Keratinocyte (primary cell): ENCODE measurements around the gene RARA. TPM values are rescaled to one million over a fixed set of nuclear protein-coding genes. Genes with fewer than 3 reads are reported as not detected.
A peak's percentile ranks its signal among the peaks of the same experiment; 100 is the strongest.

Source experiments
- DNase-seq: peaks from one replicate; pipeline ENCODE4 v3.0.0-alpha.2; 2011; ENCODE audit warnings: low read depth, missing footprints, low spot score
- FAIRE-seq: peaks from 2 replicates; lab custom pipeline; 2011; peaks lifted over from hg19 to GRCh38; lab: Jason Lieb, UNC
- H2AFZ ChIP-seq: 2 replicates; pipeline ENCODE4 v1.6.0; 2012; ENCODE audit warnings: low read length, control low read depth, inconsistent platforms; ENCODE audit not compliant: control insufficient read depth
- H3K27ac ChIP-seq: 2 replicates; pipeline ENCODE4 v1.5.1; 2011; ENCODE audit warnings: low read length; ENCODE audit not compliant: control insufficient read depth, insufficient read depth
- H3K27me3 ChIP-seq: 3 replicates; pipeline ENCODE4 v1.6.0; 2011; ENCODE audit warnings: low read length; ENCODE audit not compliant: control insufficient read depth, insufficient read depth; ENCODE audit errors: extremely low read depth
- H3K36me3 ChIP-seq, 2 experiments: 2 replicates in 1 of 2; 3 replicates in 1 of 2; pipeline ENCODE4 v1.5.1; 2011; ENCODE audit warnings: low read length in 2 of 2, mild to moderate bottlenecking in 1 of 2; ENCODE audit not compliant: control insufficient read depth in 2 of 2, insufficient read depth in 2 of 2; ENCODE audit errors: extremely low read depth in 1 of 2
- H3K4me1 ChIP-seq: 3 replicates; pipeline ENCODE4 v1.5.1; 2011; ENCODE audit warnings: low read length; ENCODE audit not compliant: control insufficient read depth, insufficient read depth; ENCODE audit errors: extremely low read depth
- H3K4me2 ChIP-seq: 3 replicates; pipeline ENCODE4 v1.6.0; 2011; ENCODE audit warnings: low read depth, low read length; ENCODE audit not compliant: control insufficient read depth, insufficient read depth; ENCODE audit errors: extremely low read depth
- H3K4me3 ChIP-seq, 3 experiments: fragments of 200-600 bp in 1 of 3; sonication (generic) in 1 of 3; 2 replicates in 2 of 3; 3 replicates in 1 of 3; pipeline ENCODE4 v1.5.1; 2011 to 2016; ENCODE audit warnings: low read length in 3 of 3, mild to moderate bottlenecking in 3 of 3, control low read depth in 2 of 3, inconsistent platforms in 1 of 3, low read depth in 1 of 3, mixed read lengths in 1 of 3, mixed run types in 1 of 3, moderate library complexity in 1 of 3; ENCODE audit not compliant: control insufficient read depth in 2 of 3, insufficient read depth in 2 of 3; ENCODE audit errors: extremely low read depth in 1 of 3
- H3K79me2 ChIP-seq: 2 replicates; pipeline ENCODE4 v1.6.0; 2012; ENCODE audit warnings: low read length; ENCODE audit not compliant: control insufficient read depth, insufficient read depth
- H3K9ac ChIP-seq: 3 replicates; pipeline ENCODE4 v1.6.0; 2011; ENCODE audit warnings: low read length; ENCODE audit not compliant: control insufficient read depth, insufficient read depth; ENCODE audit errors: extremely low read depth
- H3K9me1 ChIP-seq: 3 replicates; pipeline ENCODE4 v1.6.0; 2011; ENCODE audit warnings: low read length; ENCODE audit not compliant: control insufficient read depth, insufficient read depth; ENCODE audit errors: extremely low read depth
- H3K9me3 ChIP-seq: 2 replicates; pipeline ENCODE4 v1.5.1; 2012; ENCODE audit warnings: low read depth, low read length; ENCODE audit not compliant: control insufficient read depth
- H4K20me1 ChIP-seq: 3 replicates; pipeline ENCODE4 v1.6.0; 2011; ENCODE audit warnings: low read length; ENCODE audit not compliant: control insufficient read depth, insufficient read depth; ENCODE audit errors: extremely low read depth
- EZH2 ChIP-seq: IDR thresholded peaks from one replicate; pipeline ENCODE4 v1.6.1; 2012; ENCODE audit warnings: inconsistent platforms, mild to moderate bottlenecking, low read length, moderate library complexity
- dilution Hi-C: fragments of 300-500 bp; cut with MboI; formaldehyde crosslinking; loops from one replicate; pipeline ENCODE4 v1.7.0; 2020; ENCODE audit warnings: low sequenced_read_pairs; ENCODE audit not compliant: extremely low pct_ligation_motif_present
- polyA plus RNA-seq, 5 experiments: library from polyadenylated mRNA; depleted of rRNA in 3 of 5; stranded (reverse) in 3 of 5; stranded (forward) in 1 of 5; unstranded in 1 of 5; fragments of >200 nt; gene quantifications; 1 replicate in 1 of 5; 2 replicates in 3 of 5; 3 replicates in 1 of 5; pipeline versions ENCODE4 v1.2.1 to v1.2.3, GENCODE V29; 2011 to 2012; ENCODE audit warnings: missing spikeins in 2 of 5, low read depth in 1 of 5, low replicate concordance in 1 of 5
- TF ChIP-seq, protein P1 (sequence below), 3 experiments: IDR thresholded peaks in 1 of 3; conservative IDR thresholded peaks in 1 of 3; optimal IDR thresholded peaks in 1 of 3; 2 replicates in 2 of 3; 3 replicates in 1 of 3; pipeline versions ENCODE3 to v1.5.1; 2011; ENCODE audit warnings: low read length in 3 of 3, mild to moderate bottlenecking in 3 of 3, moderate library complexity in 2 of 3, control low read depth in 1 of 3, inconsistent platforms in 1 of 3; ENCODE audit not compliant: insufficient read depth in 2 of 3; ENCODE audit errors: extremely low read depth in 1 of 3

Gene RARA
- polyA plus RNA-seq, 1 donor (not counting 4 experiments of a cell fraction or from before 2014, with no cell fraction given): 3.8 TPM

DNA sequence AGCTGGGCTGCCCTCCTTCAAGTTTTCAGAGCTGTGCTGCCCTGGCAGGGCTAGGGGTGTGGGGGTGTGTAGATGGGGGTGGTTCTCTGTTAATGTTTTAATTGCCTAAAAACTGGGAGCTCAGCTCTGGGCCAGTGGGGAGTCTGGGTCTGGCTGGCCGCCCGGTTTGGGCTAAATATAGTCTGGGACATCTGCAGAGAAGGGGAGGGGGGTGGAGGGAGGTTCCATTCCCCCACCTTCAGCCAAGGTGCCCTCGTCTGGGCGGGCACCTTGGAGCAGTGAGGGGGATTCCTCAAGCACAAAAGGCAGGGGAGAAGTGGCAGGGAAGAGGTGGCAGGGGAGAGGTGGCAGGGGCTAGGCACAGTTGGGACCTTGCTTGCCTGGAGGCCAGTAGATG is 13.0 kb downstream of the RARA start:
- Histone ChIP-seq H3K9ac (peak overlapping the region; percentile 74), H3K36me3 (peaks cover 0 to 2% of the 10 kb centered on the region in 2 experiments), H3K9me1 (no peaks in the 10 kb centered on the region), H3K4me2 (peak overlapping the region; percentile 97), H3K79me2 (peaks cover 85% of the 10 kb centered on the region), H3K9me3 (no peaks in the 10 kb centered on the region), H2AFZ (no peak overlapping the region), H3K4me1 (peaks cover 67% of the 10 kb centered on the region), H3K4me3 (peak overlapping the region; percentile 3 to 60 (median 54)), H4K20me1 (peaks cover 17% of the 10 kb centered on the region), H3K27me3 (no peaks in the 10 kb centered on the region), H3K27ac (peak overlapping the region; percentile 86)
- FAIRE-seq: no peak
- TF ChIP-seq, protein P1, sequence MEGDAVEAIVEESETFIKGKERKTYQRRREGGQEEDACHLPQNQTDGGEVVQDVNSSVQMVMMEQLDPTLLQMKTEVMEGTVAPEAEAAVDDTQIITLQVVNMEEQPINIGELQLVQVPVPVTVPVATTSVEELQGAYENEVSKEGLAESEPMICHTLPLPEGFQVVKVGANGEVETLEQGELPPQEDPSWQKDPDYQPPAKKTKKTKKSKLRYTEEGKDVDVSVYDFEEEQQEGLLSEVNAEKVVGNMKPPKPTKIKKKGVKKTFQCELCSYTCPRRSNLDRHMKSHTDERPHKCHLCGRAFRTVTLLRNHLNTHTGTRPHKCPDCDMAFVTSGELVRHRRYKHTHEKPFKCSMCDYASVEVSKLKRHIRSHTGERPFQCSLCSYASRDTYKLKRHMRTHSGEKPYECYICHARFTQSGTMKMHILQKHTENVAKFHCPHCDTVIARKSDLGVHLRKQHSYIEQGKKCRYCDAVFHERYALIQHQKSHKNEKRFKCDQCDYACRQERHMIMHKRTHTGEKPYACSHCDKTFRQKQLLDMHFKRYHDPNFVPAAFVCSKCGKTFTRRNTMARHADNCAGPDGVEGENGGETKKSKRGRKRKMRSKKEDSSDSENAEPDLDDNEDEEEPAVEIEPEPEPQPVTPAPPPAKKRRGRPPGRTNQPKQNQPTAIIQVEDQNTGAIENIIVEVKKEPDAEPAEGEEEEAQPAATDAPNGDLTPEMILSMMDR (optimal IDR thresholded peaks at IDR 0.05 in 1 of 3, IDR thresholded peaks at IDR 0.05 in 1 of 3, conservative IDR thresholded peaks at IDR 0.05 in 1 of 3; ENCODE audit: extremely low read depth in 1 of 3, insufficient read depth in 2 of 3, low read length in 3 of 3): no peak
- no peak for TF ChIP-seq EZH2
- DNase-seq: no peak
- dilution Hi-C loops: no loop called here

DNA sequence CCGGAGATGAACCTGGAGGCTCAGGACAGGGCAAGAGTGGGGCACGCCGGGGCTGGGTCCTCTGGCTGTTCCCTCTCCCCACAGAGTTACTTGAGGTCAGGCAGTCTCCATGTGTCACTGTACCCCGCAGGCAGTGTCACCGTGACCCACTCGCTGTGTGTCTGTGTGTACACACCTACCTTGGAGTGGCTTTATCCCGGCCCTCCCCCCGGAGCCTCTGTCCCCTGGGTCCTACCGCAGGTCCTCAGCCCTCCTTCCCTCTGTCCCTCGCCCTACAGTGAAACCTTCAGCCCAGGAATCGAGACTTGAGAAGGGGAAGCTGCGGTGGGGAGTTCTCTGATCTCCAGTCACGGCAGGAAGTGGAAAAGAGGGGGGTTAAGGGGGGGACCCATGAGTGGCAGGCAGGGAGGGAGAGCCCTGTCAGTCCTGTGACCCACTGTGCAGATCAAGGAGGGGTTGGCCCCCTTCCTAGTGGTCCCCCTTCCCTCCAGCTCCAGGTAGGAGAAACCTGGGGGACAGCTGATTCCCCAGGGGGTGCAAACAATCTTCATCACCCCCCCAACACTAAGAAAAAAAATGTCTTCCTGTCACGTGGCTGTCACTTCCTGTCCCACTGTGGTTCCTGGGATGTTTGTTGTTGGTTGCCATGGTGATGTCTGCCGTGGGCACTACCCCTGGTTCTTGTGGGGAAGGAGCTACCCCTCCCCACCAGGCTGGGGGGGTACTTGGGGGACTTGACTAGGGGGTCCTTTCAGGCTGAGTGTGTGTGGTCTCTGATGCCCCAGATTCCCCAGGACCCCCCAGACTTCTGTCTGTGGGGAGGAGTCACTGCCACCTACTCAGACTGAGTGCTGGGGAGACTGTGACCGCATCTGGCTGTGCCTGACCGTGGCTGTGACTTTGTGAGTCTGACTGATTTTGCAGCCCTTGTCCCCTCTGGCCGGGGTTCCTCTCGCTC is 13.7 kb downstream of the RARA start:
- FAIRE-seq: peak; percentile 20
- H3K27me3 ChIP-seq: no peaks in the 10 kb centered on the region
- H3K27ac ChIP-seq: peak overlapping the region; percentile 86
- H3K9ac ChIP-seq: peak overlapping the region; percentile 74
- TF ChIP-seq EZH2: no peak
- H3K4me1 ChIP-seq: peaks cover 64% of the 10 kb centered on the region
- peak overlapping the region; percentile 3 to 60 (median 54) for H3K4me3 ChIP-seq
- dilution Hi-C loops: no loop called here
- peaks cover 0 to 2% of the 10 kb centered on the region in 2 experiments for H3K36me3 ChIP-seq
- no peak overlapping the region for H2AFZ ChIP-seq
- peaks cover 92% of the 10 kb centered on the region for H3K79me2 ChIP-seq
- peak overlapping the region; percentile 97 for H3K4me2 ChIP-seq
- peaks cover 17% of the 10 kb centered on the region for H4K20me1 ChIP-seq
- DNase-seq: no peak
- no peaks in the 10 kb centered on the region for H3K9me3 ChIP-seq
- peaks cover 2% of the 10 kb centered on the region for H3K9me1 ChIP-seq
